RWPE2 (cell line): ENCODE data around the gene JUND.

Source experiments
- ATAC-seq: fragments of 200-7000 bp; cut with Tn5 transposase; 3 replicates; pipeline ENCODE4 v1.9.1; 2021; ENCODE audit warnings: low read depth
- DNase-seq: peaks from one replicate; pipeline ENCODE4 v3.0.0-alpha.2; 2020; ENCODE audit warnings: low spot score
- H3K27ac ChIP-seq: fragments of 450-650 bp; 2 replicates; pipeline ENCODE4 v1.5.1; 2017; ENCODE audit warnings: mild to moderate bottlenecking; ENCODE audit not compliant: poor library complexity, severe bottlenecking
- H3K27me3 ChIP-seq: fragments of 250-450 bp; sonication (Bioruptor Pico); 2 replicates; pipeline ENCODE4 v1.5.1; 2021; ENCODE audit warnings: mild to moderate bottlenecking, moderate library complexity; ENCODE audit not compliant: insufficient read depth, poor library complexity, severe bottlenecking
- H3K36me3 ChIP-seq: fragments of 250-450 bp; sonication (Bioruptor Pico); 2 replicates; pipeline ENCODE4 v1.5.1; 2020; ENCODE audit warnings: low read depth, mild to moderate bottlenecking, moderate library complexity
- H3K4me1 ChIP-seq: fragments of 250-450 bp; sonication (Bioruptor Pico); 2 replicates; pipeline ENCODE4 v1.5.1; 2021; ENCODE audit warnings: mild to moderate bottlenecking, moderate library complexity; ENCODE audit not compliant: insufficient read depth, poor library complexity, severe bottlenecking
- H3K4me3 ChIP-seq: fragments of 250-450 bp; sonication (Bioruptor Pico); 2 replicates; pipeline ENCODE4 v1.5.1; 2021; ENCODE audit warnings: mild to moderate bottlenecking, moderate library complexity; ENCODE audit not compliant: severe bottlenecking
- H3K9me3 ChIP-seq: fragments of 250-450 bp; sonication (Bioruptor Pico); 2 replicates; pipeline ENCODE4 v1.5.1; 2021; ENCODE audit warnings: mild to moderate bottlenecking, moderate library complexity; ENCODE audit not compliant: severe bottlenecking
- TF ChIP-seq, protein P1 (sequence below): fragments of 450-650 bp; IDR thresholded peaks from one replicate; pipeline ENCODE4 v1.5.1; 2017; ENCODE audit warnings: mild to moderate bottlenecking, moderate library complexity; ENCODE audit not compliant: poor library complexity, severe bottlenecking

The JUND gene

DNA sequence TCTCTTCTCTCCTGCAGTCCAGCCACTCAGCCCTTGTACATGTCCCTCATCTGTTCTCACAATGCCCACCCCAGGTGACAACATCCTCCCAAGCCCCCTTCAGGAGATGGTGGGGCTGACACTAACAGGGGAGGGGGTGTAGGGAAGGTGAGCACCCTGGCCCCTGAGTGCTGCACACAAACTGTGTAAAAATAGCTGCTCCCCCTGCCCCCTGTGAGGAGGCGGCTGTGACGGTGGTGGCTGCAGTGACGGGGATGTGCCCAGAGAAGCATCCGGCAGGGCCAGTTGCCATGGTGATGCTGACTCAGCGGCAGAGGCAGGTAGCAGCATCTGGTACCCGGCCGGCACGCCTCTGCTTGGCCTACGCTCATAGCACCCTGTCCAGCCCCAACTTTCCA is 13.0 kb upstream of the JUND start:
- H3K36me3 ChIP-seq: no peaks in the 10 kb centered on the region
- no peaks in the 10 kb centered on the region for H3K27me3 ChIP-seq
- H3K4me1 ChIP-seq: peaks cover 6% of the 10 kb centered on the region
- ATAC-seq (peak; percentile 35; the same call in 2 of the 3 replicates), DNase-seq (peak; percentile 91)
- H3K27ac ChIP-seq: no peak overlapping the region
- H3K4me3 ChIP-seq: no peak overlapping the region
- no peaks in the 10 kb centered on the region for H3K9me3 ChIP-seq
- TF ChIP-seq, protein P1, sequence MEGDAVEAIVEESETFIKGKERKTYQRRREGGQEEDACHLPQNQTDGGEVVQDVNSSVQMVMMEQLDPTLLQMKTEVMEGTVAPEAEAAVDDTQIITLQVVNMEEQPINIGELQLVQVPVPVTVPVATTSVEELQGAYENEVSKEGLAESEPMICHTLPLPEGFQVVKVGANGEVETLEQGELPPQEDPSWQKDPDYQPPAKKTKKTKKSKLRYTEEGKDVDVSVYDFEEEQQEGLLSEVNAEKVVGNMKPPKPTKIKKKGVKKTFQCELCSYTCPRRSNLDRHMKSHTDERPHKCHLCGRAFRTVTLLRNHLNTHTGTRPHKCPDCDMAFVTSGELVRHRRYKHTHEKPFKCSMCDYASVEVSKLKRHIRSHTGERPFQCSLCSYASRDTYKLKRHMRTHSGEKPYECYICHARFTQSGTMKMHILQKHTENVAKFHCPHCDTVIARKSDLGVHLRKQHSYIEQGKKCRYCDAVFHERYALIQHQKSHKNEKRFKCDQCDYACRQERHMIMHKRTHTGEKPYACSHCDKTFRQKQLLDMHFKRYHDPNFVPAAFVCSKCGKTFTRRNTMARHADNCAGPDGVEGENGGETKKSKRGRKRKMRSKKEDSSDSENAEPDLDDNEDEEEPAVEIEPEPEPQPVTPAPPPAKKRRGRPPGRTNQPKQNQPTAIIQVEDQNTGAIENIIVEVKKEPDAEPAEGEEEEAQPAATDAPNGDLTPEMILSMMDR: no peak

DNA sequence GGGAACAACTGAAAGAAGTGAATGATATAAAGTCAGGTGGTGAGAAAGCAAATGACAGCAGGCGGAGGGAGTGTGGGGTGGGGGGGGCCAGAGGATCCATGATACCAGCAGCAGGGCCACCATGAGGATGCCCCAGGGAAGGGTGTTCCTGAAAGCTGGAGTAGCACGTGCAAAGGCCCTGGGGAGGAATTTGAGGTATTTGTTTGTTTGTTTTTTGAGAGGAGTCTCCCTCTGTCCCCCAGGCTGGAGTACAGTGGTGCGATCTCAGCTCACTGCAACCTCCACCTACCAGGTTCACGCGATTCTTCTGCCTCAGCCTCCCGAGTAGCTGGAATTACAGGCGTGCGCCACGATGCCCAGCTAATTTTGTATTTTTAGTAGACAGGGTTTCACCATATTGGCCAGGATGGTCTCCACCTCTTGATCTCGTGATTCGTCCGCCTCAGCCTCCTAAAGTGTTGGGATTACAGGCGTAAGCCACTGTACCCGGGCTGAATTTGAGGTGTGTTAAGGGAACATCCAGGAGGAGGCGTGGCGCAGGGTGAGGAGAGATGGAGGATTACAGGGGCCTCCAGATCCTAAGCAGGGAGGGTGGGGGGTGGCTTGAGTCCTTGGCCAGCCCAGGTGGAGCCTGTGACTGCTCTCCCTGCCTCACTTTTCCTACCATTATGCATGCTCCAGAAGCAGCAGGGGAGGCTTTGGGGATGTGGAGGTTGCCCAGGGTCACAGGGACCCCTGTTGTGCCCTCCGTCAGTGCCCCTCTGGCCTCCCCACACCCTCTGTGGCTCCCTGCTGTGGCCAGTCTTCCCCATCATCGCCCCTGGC is 12.4 kb upstream of the JUND start:
- peaks cover 6% of the 10 kb centered on the region for H3K4me1 ChIP-seq
- H3K4me3 ChIP-seq: no peak overlapping the region
- H3K27me3 ChIP-seq: no peaks in the 10 kb centered on the region
- TF ChIP-seq, protein P1: no peak
- no peak overlapping the region for H3K27ac ChIP-seq
- ATAC-seq: no peak
- H3K36me3 ChIP-seq: no peaks in the 10 kb centered on the region
- DNase-seq: no peak
- H3K9me3 ChIP-seq: no peaks in the 10 kb centered on the region

DNA sequence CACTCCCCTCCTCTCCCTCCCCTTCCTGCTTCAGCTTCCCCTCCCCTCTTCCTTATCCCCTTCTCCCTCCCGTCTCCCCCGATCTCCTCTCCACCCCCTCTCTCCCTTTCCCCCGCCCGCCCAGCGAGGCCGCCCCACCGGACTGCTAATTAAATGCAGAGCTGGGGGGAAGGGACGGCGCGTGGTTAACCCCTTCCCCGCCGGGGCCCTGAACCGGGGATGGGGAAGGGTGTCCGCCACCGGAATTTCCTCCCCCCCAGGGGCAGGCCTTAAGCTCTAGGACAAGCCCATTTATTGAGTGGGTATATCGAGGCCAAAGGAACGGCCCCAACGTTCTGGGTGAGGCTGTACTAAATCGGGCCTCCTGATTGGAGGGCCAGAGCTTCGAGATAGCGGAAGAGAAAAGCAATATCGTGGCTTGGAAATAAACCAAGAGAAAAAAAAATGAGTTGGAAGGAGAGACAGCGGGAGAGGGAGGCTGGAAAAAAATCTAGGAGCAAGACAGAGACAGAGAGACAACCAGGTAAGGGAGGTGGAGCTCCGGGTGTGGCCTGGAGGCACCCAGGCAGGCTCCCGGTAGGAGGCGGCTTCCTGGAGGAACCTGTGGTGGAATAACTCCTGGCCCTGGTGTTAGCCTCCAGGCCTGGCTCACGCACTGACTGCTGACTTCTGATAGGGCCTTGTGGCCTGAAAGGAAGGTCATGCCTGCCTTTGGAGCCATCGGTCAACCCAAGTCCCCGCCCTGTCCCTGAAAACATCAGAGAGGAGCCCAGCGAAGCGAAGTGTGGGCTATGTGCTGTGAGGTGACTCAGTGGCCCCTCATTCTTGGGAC is 11.6 kb upstream of the JUND start:
- ATAC-seq (no peak), DNase-seq (no peak)
- Histone ChIP-seq H3K9me3 (no peaks in the 10 kb centered on the region), H3K27me3 (no peaks in the 10 kb centered on the region), H3K27ac (peak overlapping the region; percentile 64), H3K4me1 (peaks cover 6% of the 10 kb centered on the region), H3K4me3 (peak overlapping the region; percentile 31), H3K36me3 (no peaks in the 10 kb centered on the region)
- TF ChIP-seq, protein P1: no peak

DNA sequence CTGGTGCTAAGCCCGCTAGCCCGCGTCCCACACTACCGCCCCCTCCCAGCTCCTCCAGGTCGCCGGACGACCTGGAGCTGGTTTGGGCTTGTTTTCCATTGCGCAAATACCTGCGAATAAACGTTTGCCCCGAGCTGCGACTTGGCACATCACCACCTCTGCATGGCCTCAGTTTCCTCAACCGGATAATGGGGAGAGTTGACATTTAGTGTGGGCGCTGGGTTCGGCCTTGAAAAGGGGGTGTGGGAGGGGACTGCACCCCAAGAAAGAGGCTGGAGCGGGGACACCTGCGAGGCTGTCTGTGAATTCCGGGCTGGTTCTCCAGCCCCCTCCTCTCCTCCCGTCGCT is 11.0 kb upstream of the JUND start:
- no peaks in the 10 kb centered on the region for H3K27me3 ChIP-seq
- ATAC-seq (peak; percentile 25), DNase-seq (no peak)
- peak overlapping the region; percentile 31 for H3K4me3 ChIP-seq
- TF ChIP-seq, protein P1: no peak
- H3K4me1 ChIP-seq: peaks cover 6% of the 10 kb centered on the region
- no peaks in the 10 kb centered on the region for H3K9me3 ChIP-seq
- H3K27ac ChIP-seq: peak overlapping the region; percentile 64
- H3K36me3 ChIP-seq: no peaks in the 10 kb centered on the region
